GM18861 (cell line): ENCODE results near the gene SNF8.
"Not testable (repeated sequence)": the region's sequence is repeated elsewhere in the genome, so short reads cannot be mapped to it uniquely, and the experiment has no call there.

Experiments
- ATAC-seq: cut with Tn5 transposase; IDR thresholded peaks from one replicate; pipeline ENCODE4 v1.9.1; 2021; ENCODE audit not compliant: unreplicated experiment

SNF8 gene, protein sequence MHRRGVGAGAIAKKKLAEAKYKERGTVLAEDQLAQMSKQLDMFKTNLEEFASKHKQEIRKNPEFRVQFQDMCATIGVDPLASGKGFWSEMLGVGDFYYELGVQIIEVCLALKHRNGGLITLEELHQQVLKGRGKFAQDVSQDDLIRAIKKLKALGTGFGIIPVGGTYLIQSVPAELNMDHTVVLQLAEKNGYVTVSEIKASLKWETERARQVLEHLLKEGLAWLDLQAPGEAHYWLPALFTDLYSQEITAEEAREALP

DNA sequence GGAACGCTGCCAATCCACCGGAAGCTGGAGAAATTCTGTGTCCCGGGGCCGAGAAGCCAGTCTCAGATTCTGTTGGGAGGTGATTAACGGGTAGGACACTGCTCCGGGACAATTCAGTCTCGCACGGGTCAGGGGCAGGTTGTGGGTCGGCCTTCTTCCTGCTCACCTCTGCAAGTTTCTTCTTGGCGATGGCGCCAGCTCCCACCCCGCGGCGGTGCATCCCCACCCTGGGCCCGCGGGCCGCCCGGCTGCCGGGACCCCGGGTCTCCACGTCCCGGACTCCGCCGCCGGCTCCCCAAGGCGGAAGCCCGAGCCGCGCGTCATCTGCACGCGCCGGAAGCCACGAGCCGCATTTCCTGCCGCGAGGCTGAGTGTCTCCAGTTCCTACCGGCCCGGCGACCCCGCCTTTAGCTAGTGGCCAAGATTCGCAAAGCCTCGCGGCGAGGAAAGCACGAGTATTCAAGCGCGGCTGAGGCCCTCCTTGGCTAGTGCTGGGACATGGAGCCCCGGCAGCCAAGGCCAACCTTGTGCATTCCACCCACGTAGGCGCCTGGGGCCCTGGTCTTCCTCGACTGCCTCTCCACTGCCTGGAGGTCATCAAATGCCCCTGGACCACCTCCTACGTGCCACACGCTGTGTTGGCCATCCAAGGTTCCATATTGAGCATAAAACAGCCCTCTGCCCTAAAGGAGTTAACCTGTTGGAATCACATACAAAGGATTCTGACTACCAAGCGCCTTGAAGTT, at the start of gene SNF8:
Gene SNF8, minus strand, starts transcription at position 328 of the 746 bp plus-strand sequence. Its CDS starts 108 bp downstream, at position 220.
- peak; percentile 85 for ATAC-seq

DNA sequence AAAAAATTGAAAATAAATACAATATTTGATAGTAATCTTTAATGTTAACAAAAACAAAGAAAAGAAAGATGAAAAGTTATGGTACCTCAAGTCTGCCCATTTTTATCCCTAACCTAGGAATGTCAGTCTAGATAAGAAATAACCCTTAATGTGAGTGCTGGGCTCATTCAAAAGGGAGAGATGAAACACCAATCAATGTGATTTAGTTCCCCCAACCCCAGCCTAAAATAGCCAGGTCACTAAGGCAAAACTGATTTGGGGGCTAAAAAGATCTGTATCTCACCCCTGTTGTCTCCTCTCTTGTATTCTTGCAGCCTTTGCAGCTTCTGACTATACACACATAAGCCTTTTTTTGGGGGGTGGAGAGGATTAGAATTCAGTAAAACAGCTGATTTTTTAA, 49.3 kb upstream of the SNF8 start:
- no peak for ATAC-seq

GRCh38 chr17:48993305-48993704, 48.7 kb upstream of the SNF8 start:
- no peak for ATAC-seq

DNA sequence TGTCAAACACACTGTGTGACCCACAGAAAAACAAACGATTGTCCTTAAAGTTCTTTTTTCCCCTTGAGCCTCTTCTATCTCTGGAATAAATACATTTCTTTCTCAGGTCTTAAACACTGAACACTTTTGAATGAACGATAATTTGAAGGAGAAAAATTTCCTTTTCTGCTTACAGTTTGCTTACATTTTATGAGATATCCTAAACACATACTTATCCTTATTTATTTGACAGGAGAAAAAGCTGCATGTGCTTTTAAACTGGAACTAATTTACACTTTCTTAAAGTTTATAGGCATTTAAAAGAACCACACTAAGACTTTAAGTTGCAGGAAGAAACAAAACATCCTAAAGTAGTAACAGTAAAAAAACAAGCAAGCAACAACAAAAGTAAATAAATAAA, 47.8 kb upstream of the SNF8 start:
- no peak for ATAC-seq

DNA sequence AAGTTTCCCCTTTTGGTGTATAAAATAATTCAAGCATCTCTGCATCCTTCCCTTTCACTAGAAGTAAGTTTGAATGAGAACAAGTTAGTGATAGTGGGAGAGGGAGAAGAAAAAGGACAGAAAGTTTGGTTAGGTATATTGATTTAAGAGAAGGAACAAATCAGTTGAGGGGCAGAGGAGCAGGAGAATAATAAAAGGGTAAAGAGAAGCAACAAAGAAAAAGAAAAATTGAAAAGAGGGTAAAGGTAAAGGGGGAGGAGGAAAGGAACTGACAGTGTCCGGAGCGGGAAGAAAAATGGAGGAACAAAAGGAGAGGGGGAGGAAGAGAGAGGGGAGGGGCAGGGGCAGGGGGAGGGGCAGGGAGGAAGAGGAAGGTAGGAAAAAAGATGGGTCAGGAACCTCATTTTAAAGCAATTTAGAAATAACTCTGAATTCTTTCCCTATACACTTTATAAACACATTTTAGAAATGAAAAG, 46.3 kb upstream of the SNF8 start:
- no peak for ATAC-seq

- ATAC-seq = no peak
Measured at GRCh38 chr17:48989100-48989499, 44.5 kb upstream of the SNF8 start.

DNA sequence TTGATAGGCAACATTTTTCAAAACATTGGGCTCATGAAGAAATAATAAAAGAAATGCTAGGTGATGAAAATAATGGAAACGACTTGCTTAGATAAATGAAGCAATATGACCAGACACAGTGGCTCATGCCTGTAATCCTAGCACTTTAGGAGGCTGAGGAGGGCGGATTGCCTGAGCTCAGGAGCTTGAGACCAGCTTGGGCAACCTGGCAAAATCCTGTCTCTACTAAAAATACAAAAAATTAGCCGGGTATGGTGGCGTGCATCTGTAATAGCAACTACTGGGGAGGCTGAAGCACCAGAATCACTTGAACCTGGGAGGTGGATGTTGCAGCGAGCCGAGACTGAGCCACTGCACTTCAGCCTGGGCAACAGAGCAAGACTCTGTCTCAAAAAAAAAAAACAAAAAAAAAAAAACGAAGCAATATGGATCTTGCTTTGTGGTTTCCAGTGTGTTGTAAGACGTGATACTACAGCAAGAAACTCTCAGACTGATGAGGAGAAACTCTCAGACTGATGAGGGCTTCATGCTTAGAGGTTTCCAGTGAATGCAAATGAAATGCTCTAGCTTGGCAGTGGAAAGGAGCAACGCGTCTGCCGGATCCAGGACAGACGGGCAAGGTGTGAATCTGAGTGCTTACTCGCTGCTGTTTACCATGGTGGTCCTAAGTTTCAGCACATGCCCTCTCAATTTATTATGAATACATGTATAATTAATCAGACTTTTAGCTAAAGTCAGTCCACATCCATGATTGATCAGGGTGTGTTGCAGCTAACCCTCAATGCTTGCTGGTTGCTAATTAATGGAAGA, 41.0 kb upstream of the SNF8 start:
- no peak for ATAC-seq

DNA sequence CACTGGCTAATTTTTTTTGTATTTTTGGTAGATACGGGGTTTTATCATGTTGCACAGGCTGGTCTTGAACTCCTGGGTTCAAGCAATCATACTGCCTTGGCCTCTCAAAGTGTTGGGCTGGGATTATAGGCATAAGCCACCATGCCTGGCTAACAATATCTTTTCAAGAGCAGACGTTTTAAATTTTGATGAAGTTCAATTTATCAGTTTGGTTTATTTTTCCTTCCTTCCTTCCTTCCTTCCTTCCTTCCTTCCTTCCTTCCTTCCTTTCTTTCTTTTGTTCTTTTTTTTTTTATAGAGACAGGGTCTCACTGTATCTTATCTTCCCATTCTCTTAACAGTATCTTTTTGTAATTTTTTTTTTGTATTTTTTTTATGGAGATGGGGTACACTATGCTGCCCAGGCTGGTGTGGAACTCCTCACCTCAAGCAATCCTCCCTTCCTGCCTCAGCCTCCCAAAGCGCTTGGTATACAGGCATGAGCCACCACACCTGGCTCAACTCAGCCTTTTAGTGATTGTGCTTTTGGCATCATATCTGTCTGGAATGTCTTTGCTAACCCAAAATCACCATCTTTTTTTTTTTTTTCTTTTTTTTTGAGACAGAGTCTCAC, 37.4 kb upstream of the SNF8 start:
- ATAC-seq = no peak

- no peak for ATAC-seq
Measured at GRCh38 chr17:48973806-48974205, 29.2 kb upstream of the SNF8 start.

DNA sequence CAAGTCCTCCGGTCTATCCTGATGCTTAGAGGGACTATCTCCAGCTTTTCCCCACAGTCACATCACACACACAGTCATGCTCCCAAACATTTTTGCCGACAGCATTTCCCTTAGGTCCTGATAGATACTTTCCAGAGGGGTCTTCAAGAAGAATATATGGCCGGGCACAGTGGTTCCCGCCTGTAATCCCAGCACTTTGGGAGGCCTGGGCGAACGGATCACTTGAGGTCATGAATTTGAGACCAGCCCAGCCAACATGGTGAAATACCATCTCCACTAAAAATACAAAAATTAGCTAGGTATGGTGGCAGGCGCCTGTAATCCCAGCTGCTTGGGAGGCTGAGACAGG, 28.1 kb upstream of the SNF8 start:
- no peak for ATAC-seq

DNA sequence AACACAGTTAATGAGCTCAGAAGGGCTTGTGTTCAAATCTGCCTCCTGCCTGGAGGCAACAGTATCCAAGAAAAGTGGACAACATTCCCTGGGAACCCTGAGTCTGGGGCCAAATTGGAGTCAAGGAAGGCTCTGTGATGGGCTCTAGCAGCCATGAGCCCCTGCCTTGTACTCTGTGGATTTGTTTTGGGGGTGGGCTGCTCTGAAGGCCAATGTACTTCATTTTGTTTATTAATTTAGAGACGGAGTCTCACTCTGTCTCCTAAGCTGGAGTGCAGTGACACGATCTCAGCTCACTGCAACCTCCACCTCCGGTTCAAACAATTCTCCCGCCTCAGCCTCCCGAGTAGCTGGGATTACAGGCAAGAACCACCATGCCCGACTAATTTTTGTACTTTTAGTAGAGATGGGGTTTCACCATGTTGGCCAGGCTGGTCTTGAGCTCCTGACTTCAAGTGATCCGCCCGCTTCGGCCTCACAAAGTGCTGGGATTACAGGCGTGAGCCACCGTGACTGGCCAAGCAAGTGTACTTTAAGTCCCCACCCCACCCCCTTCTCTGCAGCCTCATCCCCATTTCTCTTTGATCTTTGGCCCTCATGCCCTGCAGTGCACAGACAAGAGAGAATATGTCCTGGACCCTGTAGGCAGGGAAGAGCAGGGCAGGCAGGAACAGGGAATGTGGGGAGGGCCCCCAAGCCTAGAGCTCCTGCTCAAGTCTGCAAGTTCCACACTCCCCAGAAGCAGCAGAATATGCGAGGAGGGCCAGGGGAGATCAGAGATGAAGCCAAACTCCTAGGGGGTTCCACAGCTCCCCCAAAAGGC, 26.4 kb upstream of the SNF8 start:
- ATAC-seq = no peak

DNA sequence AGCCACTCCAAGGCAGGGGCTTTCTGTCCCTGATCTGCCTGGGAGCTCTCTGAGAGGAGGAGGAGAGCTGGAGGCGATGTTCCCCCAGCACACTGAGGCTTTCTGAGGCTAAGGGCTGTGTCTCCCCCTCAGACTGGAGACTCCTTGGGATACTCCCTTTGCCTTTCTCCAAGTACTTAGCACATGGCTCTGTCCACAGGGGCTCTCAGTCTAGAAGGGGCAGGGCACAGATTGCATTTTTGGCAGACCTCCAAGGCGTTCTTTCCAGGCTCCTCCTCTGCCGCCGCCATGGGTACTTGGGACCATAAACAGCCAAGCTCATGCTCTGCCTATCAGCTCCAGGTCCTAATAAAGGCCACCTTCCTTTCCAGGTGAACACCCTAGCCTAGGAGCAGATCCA, 25.6 kb upstream of the SNF8 start:
- ATAC-seq = no peak

DNA sequence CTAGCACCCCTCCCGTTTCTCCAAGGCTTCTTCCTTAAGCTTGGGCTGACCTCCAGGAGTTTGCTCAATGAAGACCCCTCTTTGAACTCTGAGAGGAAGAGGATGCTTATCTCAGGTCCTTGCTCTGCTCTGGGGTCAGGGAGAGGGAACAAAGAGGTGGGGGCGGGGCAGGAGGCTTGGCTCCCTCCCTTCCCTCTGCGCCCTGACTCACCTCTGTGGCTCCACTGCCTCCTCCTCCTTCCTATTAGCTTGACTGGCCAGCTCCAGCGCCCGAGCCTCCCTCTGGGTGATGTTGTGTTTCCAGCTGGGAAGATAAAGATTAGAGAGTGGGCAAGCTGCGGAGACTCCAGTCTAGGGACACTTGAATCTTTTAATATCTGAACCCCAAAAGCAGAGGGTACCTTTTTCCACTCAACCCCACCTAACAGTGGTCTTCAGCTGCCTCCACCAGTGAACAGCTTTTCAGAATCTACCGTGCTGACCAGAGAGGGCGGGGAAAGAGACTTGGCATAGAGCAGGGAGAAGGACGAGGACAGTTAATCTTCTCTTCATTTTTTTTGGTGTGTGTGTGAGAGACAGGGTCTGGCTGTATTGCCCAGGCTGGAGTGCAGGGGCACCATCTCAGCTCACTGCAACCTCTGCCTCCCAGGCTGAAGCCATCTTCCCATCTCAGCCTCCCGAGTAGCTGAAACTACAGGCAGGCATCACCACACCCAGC, 17.0 kb upstream of the SNF8 start:
- ATAC-seq = no peak

GRCh38 chr17:48960834-48961515, 16.3 kb upstream of the SNF8 start:
- ATAC-seq = no peak

DNA sequence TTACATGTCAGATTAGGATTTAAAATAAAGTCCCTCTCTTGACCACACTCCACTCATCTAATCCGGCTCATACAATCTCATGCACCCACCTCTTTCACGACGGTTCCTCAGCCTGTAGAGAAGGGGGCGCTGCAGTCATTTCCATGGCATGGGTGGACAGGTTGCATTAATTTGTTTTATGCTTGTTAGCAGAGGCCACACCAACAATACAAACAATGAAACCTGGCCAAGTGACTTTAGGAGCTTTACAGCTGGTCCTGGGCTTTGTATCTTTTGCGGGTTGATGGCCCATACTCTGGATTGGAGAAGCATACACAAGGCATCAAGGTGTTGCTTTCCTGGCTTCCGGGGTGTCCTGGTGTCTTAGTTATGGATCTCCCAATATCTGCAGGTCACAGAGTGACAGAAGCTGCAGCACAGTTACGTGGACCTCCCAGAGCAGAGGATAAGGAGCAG, 9.7 kb upstream of the SNF8 start:
- no peak for ATAC-seq

- ATAC-seq = no peak
Measured at GRCh38 chr17:48952904-48953303, 8.3 kb upstream of the SNF8 start.

GRCh38 chr17:48951572-48951971, 6.9 kb upstream of the SNF8 start:
- ATAC-seq = no peak

- ATAC-seq = not testable (repeated sequence)
Measured at GRCh38 chr17:48945261-48945651, 614 bp upstream of the SNF8 start.

DNA sequence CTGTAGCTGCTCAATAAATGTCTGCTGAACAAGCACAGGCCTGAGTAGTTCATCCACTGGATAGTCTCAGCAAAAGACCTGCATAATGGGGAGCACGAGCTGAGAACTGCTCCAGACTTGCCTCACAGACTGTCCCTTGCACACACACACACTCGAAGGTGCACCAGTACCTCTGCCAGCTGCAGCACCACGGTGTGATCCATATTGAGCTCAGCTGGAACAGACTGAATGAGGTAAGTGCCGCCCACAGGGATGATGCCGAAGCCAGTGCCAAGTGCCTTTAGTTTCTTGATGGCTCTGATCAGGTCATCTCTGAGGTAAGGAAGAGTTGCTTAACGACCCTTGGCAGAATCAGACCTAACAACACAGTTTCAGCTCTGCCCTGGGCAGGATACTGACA, 11.6 kb downstream of the SNF8 start:
- ATAC-seq = no peak
